Measurements from ENCODE around the gene RANBP1.

- TF ChIP-seq MAFK (IDR thresholded peaks at IDR 0.05; ENCODE audit: low read depth, low read length) (no peak), CTCF (conservative IDR thresholded peaks at IDR 0.05; ENCODE audit: low read depth, low read length) (no peak), POLR2A (IDR thresholded peaks at IDR 0.05; ENCODE audit: low read depth, low read length) (no peak), NFE2L2 (IDR thresholded peaks at IDR 0.05; ENCODE audit: low read depth, low read length) (no peak), ELK1 (IDR thresholded peaks at IDR 0.05; ENCODE audit: borderline replicate concordance, low read depth, low read length) (no peak), USF2 (IDR thresholded peaks at IDR 0.05; ENCODE audit: low read depth, low read length) (no peak), MAZ (IDR thresholded peaks at IDR 0.05; ENCODE audit: borderline replicate concordance, low read depth, low read length) (no peak), CEBPB (IDR thresholded peaks at IDR 0.05; ENCODE audit: low read depth, low read length) (no peak), CHD1 (IDR thresholded peaks at IDR 0.05; ENCODE audit: low read depth, low read length) (no peak), RFX5 (IDR thresholded peaks at IDR 0.05; ENCODE audit: low read depth, low read length) (no peak)
Measured at GRCh38 chr22:20068640-20069039, 47.3 kb upstream of the RANBP1 start.

Data from IMR-90 (cell line).